Keratinocyte (primary cell): ENCODE measurements around the gene KCNQ2. TPM values are rescaled to one million over a fixed set of nuclear protein-coding genes. Genes with fewer than 3 reads are reported as not detected.

Experiments used
- DNase-seq: peaks from one replicate; pipeline ENCODE4 v3.0.0-alpha.2; 2011; ENCODE audit warnings: low read depth, missing footprints, low spot score
- FAIRE-seq: peaks from 2 replicates; lab custom pipeline; 2011; peaks lifted over from hg19 to GRCh38; lab: Jason Lieb, UNC
- H2AFZ ChIP-seq: 2 replicates; pipeline ENCODE4 v1.6.0; 2012; ENCODE audit warnings: low read length, control low read depth, inconsistent platforms; ENCODE audit not compliant: control insufficient read depth
- H3K27ac ChIP-seq: 2 replicates; pipeline ENCODE4 v1.5.1; 2011; ENCODE audit warnings: low read length; ENCODE audit not compliant: control insufficient read depth, insufficient read depth
- H3K27me3 ChIP-seq: 3 replicates; pipeline ENCODE4 v1.6.0; 2011; ENCODE audit warnings: low read length; ENCODE audit not compliant: control insufficient read depth, insufficient read depth; ENCODE audit errors: extremely low read depth
- H3K36me3 ChIP-seq, 2 experiments: 2 replicates in 1 of 2; 3 replicates in 1 of 2; pipeline ENCODE4 v1.5.1; 2011; ENCODE audit warnings: low read length in 2 of 2, mild to moderate bottlenecking in 1 of 2; ENCODE audit not compliant: control insufficient read depth in 2 of 2, insufficient read depth in 2 of 2; ENCODE audit errors: extremely low read depth in 1 of 2
- H3K4me1 ChIP-seq: 3 replicates; pipeline ENCODE4 v1.5.1; 2011; ENCODE audit warnings: low read length; ENCODE audit not compliant: control insufficient read depth, insufficient read depth; ENCODE audit errors: extremely low read depth
- H3K4me2 ChIP-seq: 3 replicates; pipeline ENCODE4 v1.6.0; 2011; ENCODE audit warnings: low read depth, low read length; ENCODE audit not compliant: control insufficient read depth, insufficient read depth; ENCODE audit errors: extremely low read depth
- H3K4me3 ChIP-seq, 3 experiments: fragments of 200-600 bp in 1 of 3; sonication (generic) in 1 of 3; 2 replicates in 2 of 3; 3 replicates in 1 of 3; pipeline ENCODE4 v1.5.1; 2011 to 2016; ENCODE audit warnings: low read length in 3 of 3, mild to moderate bottlenecking in 3 of 3, control low read depth in 2 of 3, inconsistent platforms in 1 of 3, low read depth in 1 of 3, mixed read lengths in 1 of 3, mixed run types in 1 of 3, moderate library complexity in 1 of 3; ENCODE audit not compliant: control insufficient read depth in 2 of 3, insufficient read depth in 2 of 3; ENCODE audit errors: extremely low read depth in 1 of 3
- H3K79me2 ChIP-seq: 2 replicates; pipeline ENCODE4 v1.6.0; 2012; ENCODE audit warnings: low read length; ENCODE audit not compliant: control insufficient read depth, insufficient read depth
- H3K9ac ChIP-seq: 3 replicates; pipeline ENCODE4 v1.6.0; 2011; ENCODE audit warnings: low read length; ENCODE audit not compliant: control insufficient read depth, insufficient read depth; ENCODE audit errors: extremely low read depth
- H3K9me1 ChIP-seq: 3 replicates; pipeline ENCODE4 v1.6.0; 2011; ENCODE audit warnings: low read length; ENCODE audit not compliant: control insufficient read depth, insufficient read depth; ENCODE audit errors: extremely low read depth
- H3K9me3 ChIP-seq: 2 replicates; pipeline ENCODE4 v1.5.1; 2012; ENCODE audit warnings: low read depth, low read length; ENCODE audit not compliant: control insufficient read depth
- H4K20me1 ChIP-seq: 3 replicates; pipeline ENCODE4 v1.6.0; 2011; ENCODE audit warnings: low read length; ENCODE audit not compliant: control insufficient read depth, insufficient read depth; ENCODE audit errors: extremely low read depth
- EZH2 ChIP-seq: IDR thresholded peaks from one replicate; pipeline ENCODE4 v1.6.1; 2012; ENCODE audit warnings: inconsistent platforms, mild to moderate bottlenecking, low read length, moderate library complexity
- dilution Hi-C: fragments of 300-500 bp; cut with MboI; formaldehyde crosslinking; loops from one replicate; pipeline ENCODE4 v1.7.0; 2020; ENCODE audit warnings: low sequenced_read_pairs; ENCODE audit not compliant: extremely low pct_ligation_motif_present
- polyA plus RNA-seq, 5 experiments: library from polyadenylated mRNA; depleted of rRNA in 3 of 5; stranded (reverse) in 3 of 5; stranded (forward) in 1 of 5; unstranded in 1 of 5; fragments of >200 nt; gene quantifications; 1 replicate in 1 of 5; 2 replicates in 3 of 5; 3 replicates in 1 of 5; pipeline versions ENCODE4 v1.2.1 to v1.2.3, GENCODE V29; 2011 to 2012; ENCODE audit warnings: missing spikeins in 2 of 5, low read depth in 1 of 5, low replicate concordance in 1 of 5
- TF ChIP-seq, protein P1 (sequence below), 3 experiments: IDR thresholded peaks in 1 of 3; conservative IDR thresholded peaks in 1 of 3; optimal IDR thresholded peaks in 1 of 3; 2 replicates in 2 of 3; 3 replicates in 1 of 3; pipeline versions ENCODE3 to v1.5.1; 2011; ENCODE audit warnings: low read length in 3 of 3, mild to moderate bottlenecking in 3 of 3, moderate library complexity in 2 of 3, control low read depth in 1 of 3, inconsistent platforms in 1 of 3; ENCODE audit not compliant: insufficient read depth in 2 of 3; ENCODE audit errors: extremely low read depth in 1 of 3

Gene KCNQ2
- polyA plus RNA-seq, 1 donor (not counting 4 experiments of a cell fraction or from before 2014, with no cell fraction given) = not detected

DNA sequence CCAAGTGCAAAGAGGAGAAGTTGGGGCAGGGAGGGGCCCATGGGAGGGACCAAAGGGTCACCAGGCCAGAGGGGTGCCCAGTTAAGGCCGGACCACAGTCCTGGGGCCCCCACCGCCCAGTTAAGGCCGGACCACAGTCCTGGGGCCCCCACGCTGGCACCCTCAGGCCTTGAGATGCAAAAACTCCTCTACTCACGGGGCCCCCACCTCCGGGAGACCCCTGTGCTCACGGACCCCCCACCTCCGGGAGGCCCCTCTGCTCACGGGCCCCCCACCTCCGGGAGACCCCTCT lies 16.9 kb downstream of the KCNQ2 start:
- DNase-seq = no peak
- TF ChIP-seq EZH2 = no peak
- TF ChIP-seq, protein P1, sequence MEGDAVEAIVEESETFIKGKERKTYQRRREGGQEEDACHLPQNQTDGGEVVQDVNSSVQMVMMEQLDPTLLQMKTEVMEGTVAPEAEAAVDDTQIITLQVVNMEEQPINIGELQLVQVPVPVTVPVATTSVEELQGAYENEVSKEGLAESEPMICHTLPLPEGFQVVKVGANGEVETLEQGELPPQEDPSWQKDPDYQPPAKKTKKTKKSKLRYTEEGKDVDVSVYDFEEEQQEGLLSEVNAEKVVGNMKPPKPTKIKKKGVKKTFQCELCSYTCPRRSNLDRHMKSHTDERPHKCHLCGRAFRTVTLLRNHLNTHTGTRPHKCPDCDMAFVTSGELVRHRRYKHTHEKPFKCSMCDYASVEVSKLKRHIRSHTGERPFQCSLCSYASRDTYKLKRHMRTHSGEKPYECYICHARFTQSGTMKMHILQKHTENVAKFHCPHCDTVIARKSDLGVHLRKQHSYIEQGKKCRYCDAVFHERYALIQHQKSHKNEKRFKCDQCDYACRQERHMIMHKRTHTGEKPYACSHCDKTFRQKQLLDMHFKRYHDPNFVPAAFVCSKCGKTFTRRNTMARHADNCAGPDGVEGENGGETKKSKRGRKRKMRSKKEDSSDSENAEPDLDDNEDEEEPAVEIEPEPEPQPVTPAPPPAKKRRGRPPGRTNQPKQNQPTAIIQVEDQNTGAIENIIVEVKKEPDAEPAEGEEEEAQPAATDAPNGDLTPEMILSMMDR (optimal IDR thresholded peaks at IDR 0.05 in 1 of 3, IDR thresholded peaks at IDR 0.05 in 1 of 3, conservative IDR thresholded peaks at IDR 0.05 in 1 of 3; ENCODE audit: extremely low read depth in 1 of 3, insufficient read depth in 2 of 3, low read length in 3 of 3) = no peak
- peaks cover 25% of the 10 kb centered on the region for H3K27me3 ChIP-seq
- peaks cover 3% of the 10 kb centered on the region for H4K20me1 ChIP-seq
- peaks cover 16% of the 10 kb centered on the region for H3K4me1 ChIP-seq
- no peak overlapping the region for H3K27ac ChIP-seq
- no peak overlapping the region for H3K9ac ChIP-seq
- H3K4me2 ChIP-seq = no peak overlapping the region
- no peaks in the 10 kb centered on the region for H3K9me3 ChIP-seq
- no peaks in the 10 kb centered on the region for H3K79me2 ChIP-seq
- no peaks in the 10 kb centered on the region for H3K9me1 ChIP-seq
- dilution Hi-C loops = no loop called here
- FAIRE-seq = no peak
- H3K4me3 ChIP-seq = no peak overlapping the region
- H3K36me3 ChIP-seq = no peaks in the 10 kb centered on the region
- no peak overlapping the region for H2AFZ ChIP-seq

DNA sequence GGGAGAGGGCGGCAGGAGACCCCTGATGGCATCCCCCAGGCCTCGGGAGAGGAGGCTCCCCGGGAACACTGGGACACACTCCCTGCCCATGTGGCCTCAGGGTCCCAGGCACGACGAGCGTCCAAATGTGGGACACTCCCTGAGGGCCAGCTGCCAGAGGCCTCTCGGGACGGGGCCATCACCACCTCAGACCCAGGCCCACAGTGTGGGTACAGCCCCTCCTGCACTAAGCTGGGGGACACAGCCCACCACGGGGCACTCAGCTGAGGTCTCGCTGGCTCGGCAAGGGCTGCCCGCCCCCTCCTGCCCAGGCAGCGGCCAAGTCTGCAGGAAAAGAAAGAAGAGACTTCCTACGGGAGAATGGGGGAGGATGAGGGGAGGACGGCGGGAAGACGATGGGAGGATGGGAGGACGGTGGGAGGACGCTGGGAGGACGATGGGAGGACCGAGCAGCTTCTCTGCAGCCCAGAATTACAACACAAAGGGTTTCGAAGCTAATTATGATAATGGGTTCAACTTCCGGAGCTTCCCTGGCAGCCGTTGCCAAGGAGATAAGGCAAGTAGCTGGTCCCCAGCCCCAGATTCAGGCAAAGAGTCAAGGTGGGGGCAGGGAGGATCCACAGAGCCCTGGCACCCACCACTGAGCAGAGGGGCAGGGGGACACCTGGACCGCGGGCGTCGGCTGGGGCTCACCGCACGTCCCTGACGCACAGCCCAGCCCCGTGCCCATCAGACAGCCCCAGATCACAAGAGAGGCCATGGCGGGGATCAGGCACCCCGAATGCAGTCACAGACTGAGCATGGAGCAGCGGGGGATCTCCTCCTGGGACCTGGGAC lies 17.5 kb downstream of the KCNQ2 start:
- Histone ChIP-seq H3K4me1 (peaks cover 16% of the 10 kb centered on the region), H3K27ac (no peak overlapping the region), H3K27me3 (peaks cover 25% of the 10 kb centered on the region), H3K79me2 (no peaks in the 10 kb centered on the region), H3K4me3 (no peak overlapping the region), H3K9ac (no peak overlapping the region), H2AFZ (no peak overlapping the region), H3K4me2 (no peak overlapping the region), H3K9me3 (no peaks in the 10 kb centered on the region), H3K9me1 (no peaks in the 10 kb centered on the region), H3K36me3 (no peaks in the 10 kb centered on the region), H4K20me1 (peaks cover 3% of the 10 kb centered on the region)
- FAIRE-seq (no peak), DNase-seq (no peak)
- dilution Hi-C loops = no loop called here
- TF ChIP-seq EZH2 = no peak
- TF ChIP-seq, protein P1 (optimal IDR thresholded peaks at IDR 0.05 in 1 of 3, IDR thresholded peaks at IDR 0.05 in 1 of 3, conservative IDR thresholded peaks at IDR 0.05 in 1 of 3; ENCODE audit: extremely low read depth in 1 of 3, insufficient read depth in 2 of 3, low read length in 3 of 3) = no peak
